Measurements from ENCODE around the gene MTCH2.

The MTCH2 gene

DNA sequence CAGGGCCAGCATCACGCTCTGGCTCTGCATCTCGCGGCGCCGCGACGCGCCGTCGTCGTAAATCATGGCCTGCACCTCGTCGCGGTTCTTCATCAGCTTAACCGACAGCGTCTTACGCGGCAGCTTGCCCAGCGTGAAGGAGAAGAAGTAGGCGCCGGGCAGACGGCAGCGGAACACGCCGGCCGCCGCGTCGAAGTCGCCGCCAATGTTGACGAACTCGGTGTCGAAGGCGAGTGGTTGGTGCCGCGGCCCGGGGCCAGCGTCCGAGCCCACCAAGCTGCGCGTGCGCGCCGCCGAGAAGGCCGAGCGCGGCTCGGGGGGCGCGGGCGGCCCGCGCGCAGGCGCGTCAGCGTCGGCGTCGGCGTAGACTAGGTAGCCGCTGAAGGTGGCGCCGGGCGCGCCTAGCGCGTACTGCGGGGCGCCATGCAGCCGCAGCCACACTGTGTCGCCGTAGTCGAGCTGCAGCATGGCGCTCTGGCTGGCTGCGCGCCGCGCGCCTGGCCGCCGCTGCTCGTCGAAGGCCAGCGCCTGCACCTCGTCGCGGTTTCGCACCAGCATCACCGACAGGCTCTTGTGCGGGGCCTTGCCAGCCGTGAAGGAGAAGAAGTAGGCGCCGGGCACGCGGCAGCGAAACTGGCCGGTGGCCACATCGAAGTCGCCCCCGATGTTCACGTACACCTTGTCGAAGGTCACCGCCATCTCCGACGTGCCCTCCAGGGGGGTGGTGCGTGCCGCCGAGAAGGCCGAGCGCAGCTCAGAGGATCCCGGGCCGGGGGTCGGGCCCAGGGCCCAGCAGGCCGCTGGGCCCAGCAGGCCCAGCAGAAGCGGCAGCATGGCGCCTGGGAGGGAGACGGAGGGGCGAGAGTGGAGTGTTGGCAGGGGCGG, 52.1 kb downstream of the MTCH2 start:
- DNase-seq (ENCODE audit: low read depth in 2 of 2): no peak

DNA sequence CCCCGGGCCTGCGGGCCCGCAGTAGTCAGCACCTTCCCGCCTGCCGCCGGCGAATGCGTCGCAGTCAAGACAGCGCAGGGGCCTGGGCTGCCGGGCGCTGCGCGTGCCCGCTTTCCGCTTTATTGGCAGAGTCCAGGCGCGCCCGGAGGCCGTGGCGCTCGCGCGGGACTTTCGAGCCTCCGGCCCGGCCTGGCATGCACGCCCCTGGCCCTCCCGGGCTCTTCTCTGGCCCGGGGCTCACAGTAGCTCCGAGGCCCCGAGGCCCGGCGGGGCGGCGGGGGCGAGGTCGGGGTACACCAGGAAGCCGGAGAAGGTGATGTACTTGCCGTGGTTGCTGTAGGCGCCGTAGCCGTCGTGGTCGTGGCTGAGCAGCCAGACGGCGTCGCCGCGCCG, 52.8 kb downstream of the MTCH2 start:
- DNase-seq (ENCODE audit: low read depth in 2 of 2): no peak

DNA sequence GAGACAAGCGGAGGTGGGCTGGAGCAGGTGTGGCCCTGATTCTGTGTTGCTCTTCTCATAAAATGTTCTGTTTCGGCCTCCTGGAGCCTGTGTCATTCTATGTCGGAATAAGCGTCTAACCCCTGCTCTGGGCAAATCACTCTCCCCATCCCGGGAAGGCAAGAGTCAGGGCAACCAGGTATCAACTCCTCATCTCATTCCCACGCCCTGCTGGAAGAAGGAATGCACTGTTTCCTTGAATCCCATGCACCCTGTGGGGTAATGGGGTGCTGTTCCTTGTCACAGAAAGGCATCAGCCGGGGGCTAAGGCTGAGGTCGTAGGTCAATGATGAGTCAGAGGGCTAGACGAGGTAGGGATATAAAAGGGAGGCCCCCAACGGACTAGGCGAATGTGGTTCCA, 53.2 kb downstream of the MTCH2 start:
- no peak for DNase-seq (ENCODE audit: low read depth in 2 of 2)

DNA sequence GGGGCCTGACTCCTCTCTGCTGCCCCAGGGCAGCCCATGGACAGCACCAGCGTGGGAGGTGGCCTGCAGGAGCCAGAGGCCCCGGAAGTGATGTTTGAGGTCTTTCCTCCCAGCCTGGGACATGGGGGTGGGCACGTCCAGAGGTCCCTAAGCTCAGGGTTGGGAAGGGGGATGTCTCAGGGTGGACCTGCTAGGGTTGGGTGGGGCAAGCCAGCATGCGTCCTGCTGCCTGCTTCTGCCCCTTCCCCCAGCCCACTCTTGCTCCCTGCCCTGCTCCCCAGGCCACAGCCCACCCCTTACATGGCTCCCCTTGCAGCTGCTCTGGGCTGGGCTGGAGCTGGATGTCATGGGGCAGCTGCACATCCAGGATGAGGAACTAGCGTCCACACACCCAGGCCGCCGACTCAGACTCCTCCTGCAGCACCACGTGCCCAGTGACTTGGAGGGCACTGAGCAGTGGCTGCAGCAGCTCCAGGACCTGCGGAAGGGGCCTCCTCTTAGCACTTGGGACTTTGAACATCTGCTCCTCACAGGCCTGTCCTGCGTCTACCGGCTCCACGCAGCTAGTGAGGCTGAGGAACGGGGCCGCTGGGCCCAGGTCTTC, 54.5 kb downstream of the MTCH2 start:
- no peak for DNase-seq (ENCODE audit: low read depth in 2 of 2)

DNA sequence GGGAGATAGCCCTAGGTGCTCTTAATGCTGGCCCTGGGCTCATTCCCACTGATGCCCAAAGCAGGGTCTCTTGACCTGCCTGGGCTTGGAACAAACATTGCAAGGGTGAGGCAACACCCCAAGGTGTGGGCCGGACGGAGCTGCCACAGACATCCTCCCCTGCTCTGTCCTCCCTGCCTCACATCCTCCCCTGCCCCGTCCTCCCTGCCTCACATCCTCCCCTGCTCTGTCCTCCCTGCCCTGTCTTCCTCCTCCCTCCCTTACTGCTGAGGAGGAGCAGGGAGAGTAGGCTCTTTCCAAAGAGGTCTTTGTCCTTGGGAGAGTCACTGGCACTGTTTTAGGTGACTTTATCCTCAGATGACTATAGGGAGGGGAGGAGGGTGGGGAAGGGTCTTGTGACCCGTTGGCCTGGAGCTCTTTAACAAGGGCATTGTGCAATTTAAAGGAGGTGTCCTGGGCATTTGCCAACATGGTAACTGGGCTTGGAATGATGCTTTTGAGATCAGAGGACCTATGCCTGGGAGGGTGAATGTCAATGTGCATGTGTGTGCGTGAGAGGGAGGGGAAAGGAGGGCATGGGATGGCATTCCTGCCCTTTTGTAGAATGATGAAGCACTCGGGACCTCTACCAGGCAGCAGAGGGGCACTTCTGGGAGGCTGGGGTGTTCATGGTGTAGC, 55.2 kb downstream of the MTCH2 start:
- no peak for DNase-seq (ENCODE audit: low read depth in 2 of 2)

DNA sequence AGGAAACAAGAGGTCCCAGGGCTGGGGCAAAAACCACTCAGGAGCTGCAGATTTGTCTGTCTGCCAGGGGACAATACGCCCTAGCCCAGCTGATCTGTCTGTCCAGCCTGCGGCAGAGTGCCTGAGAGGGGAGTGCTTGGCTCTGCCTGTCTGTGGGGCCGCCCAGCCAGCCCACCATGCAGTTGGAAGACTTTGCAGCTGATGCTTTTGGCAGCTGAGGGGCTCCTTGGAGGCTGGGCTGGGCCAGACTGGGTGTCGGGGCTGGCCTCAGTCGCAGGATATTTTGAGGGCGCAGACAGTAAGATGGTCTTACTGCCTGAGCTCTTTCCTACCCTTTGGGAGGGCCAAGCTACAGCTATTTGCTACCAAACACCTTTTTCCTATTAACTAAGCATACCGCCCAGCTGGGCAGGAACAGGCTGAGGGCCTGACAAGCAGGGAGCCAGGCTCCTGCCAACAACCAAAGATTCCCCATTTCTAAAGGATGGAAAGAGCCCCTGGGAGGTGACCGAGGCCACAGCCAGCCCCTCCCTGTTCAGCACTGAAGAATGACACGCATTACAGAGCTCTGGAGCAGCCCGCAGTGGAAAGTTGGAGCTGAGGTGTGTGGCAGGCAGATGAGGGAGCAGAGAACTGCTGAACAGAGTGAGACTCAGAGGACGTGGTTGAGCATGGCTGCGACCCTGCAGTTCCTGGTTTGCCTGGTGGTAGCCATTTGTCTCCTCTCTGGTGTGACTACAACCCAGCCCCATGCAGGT, 56.1 kb downstream of the MTCH2 start, which contains the start of gene FAM180B:
FAM180B (plus strand) TSS at position 581 of the 758 bp plus-strand sequence; CDS start at position 672, 91 bp downstream.
- no peak for DNase-seq (ENCODE audit: low read depth in 2 of 2)

DNA sequence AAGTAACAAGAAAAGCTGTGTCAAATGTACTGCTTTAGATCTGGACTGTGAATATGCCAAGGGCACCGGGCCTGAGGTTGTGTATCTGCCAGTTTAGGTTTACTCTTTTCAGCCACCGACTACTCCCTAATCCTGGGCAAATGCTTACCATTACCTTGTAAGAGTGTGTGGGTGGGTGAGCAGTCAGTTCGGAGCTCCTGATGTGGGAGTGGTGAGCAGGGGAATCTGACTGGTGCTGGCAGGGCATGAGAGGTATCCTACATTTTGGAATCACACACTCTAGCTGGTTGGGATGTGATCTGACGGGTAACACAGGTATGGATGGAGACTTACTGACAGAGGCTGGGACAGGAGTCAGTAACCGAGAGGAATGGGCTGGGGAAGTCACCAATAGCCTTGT, 58.5 kb downstream of the MTCH2 start:
- DNase-seq (ENCODE audit: low read depth in 2 of 2): no peak

DNA sequence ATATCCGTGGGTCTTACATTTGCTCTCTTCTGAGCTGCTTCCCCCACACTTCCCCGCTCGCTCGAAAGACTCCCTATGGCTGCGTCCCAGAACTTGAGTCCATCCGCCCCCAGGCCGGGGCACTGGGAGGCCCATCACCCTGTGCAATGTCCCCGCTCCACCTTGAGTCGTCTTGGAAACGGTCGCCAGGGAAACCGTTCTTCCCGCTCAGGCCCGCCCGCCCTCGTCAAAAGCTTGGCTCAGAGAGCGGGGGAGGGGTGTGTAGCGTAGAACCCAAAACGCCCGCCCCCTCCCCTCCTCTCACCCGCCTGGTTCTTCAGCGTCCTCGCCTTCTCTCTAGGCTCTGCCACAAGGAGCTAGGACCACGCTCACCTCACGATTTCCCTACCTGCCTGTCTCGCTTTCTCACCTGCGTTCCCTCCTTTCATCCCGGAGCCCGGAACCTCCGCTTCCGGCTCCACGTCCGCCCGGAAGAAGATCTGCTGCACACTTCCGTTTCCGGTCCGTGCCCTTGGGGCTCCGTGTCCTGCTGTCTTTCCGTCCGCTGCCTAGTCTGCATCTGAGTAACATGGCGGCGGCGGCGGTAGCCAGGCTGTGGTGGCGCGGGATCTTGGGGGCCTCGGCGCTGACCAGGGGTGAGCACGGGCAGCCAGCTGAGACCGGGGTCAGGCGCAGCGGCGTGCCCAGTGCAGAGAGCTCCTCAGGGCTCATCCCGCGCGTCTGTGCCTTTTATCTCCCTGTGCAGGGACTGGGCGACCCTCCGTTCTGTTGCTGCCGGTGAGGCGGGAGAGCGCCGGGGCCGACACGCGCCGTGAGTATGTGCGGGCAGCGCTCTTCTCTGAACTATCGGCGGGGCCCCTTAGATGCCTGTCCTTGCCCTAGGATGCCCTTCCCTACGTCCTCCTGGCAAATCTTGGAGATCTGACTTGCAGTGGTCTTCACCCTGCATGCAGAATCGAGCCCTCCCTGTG, 63.5 kb downstream of the MTCH2 start, which contains the start of the genes KBTBD4 and NDUFS3:
KBTBD4 (minus strand) TSS at position 447 of the 971 bp plus-strand sequence; CDS start at position 428, 19 bp downstream.
NDUFS3 (plus strand) TSS at position 551 of the 971 bp plus-strand sequence; CDS start at position 569, 18 bp downstream.
- DNase-seq (ENCODE audit: low read depth in 2 of 2): peak; percentile 81 to 85

DNA sequence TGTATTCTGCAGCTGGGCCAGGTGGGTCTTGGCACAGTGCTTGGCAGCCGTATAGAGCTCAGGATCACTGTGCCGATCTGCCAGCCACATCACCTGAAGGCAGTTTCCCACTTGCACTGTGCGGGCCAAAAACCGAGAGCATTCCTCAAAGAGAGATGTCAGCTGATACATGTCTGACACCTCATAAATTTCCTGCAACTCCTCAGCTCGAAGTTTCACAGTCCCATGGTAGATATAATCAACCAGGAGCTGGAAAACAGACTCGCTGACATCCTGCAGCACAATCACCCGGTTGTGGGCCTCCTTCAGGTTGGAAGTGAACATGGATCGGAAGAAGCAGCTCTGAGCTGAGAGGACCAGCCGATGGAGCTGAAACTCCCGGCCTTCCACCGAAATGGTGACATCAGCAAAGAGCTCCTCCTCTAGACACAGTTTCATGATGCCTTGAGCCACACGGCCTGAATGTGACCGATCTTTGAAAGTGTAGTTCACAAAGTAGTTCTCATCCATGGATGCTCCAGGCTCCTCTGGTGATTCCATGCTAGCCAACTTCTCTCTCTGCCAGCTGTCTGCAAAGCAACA, 64.8 kb downstream of the MTCH2 start:
- no peak for DNase-seq (ENCODE audit: low read depth in 2 of 2)

DNA sequence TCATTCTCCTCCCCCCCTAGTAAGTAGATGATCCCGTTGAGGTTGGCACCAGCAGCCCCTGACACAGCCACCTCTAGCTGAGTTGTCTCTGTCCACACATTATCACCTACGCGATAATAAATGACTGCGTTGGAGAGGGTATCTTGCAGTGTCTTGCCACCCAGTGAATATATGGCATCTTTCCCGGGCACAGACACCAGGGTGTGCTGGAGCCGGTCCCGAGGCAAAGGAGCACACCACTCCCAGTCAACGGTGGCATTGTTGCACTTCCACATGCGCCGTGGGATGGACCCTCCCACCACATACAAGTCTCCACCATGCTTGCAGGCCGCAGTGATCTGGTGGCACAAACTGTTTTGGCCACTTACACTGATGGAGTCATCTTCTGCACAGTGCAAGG, 69.0 kb downstream of the MTCH2 start:
- DNase-seq (ENCODE audit: low read depth in 2 of 2): no peak

DNA sequence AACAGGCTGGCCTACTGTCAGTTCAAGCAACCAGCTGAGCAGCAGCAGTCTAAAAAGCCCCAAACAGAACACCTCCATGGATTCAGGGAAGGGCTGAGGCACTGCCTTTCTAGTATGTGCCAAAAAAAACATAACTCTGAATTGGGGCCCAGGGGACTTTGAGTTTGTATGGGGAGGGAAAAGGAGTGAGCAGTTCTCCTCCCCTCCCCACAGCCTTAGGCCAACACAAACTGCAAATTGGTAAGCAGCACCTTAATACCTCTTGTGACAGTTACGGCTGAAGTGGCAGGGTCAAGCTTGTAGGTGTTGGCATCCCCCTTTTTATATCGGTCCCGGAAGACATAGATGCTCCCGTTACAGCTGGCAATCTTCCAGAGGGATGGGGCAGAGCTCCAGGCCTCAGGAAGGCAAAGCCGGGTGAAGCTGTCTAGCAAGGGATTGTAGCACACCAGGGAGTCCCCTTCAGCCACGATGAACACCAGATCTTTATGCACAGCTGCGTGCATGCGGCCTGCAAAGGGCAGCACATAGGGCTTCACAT, 69.6 kb downstream of the MTCH2 start:
- DNase-seq (ENCODE audit: low read depth in 2 of 2): no peak

DNA sequence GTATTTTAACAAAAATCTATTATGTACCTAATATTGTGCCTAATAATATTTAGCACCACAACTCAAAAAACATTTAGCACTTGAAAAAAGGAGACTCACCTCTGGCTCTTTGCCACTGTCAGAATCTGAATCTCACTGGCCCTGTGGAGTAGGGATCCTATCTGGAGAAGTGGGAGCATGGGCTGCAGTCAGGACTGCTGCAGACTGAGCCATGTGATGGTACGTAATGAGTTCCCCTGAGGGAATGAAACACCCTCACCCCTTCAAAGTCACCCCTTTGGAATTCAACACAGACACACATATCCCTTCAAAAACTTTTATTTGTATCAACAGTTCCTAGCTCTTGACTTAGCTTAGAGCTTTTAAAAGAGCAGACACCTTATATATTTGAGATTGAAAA, 70.5 kb downstream of the MTCH2 start:
- DNase-seq (ENCODE audit: low read depth in 2 of 2): no peak

DNA sequence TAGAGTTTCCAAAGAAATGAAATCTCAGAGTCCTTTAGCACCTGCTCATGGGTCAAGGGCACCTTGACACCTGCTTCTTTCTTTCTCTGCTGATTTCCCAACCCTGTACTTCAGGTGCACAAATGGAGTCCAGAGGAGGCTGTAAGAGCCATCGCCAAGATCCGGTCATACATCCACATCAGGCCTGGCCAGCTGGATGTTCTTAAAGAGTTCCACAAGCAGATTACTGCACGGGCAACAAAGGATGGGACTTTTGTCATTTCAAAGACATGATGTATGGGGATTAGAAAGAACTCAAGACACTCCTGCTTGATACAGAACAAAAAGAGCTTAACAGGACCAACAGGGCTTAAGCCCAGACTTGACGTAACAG, 71.0 kb downstream of the MTCH2 start:
- DNase-seq (ENCODE audit: low read depth in 2 of 2): no peak

DNA sequence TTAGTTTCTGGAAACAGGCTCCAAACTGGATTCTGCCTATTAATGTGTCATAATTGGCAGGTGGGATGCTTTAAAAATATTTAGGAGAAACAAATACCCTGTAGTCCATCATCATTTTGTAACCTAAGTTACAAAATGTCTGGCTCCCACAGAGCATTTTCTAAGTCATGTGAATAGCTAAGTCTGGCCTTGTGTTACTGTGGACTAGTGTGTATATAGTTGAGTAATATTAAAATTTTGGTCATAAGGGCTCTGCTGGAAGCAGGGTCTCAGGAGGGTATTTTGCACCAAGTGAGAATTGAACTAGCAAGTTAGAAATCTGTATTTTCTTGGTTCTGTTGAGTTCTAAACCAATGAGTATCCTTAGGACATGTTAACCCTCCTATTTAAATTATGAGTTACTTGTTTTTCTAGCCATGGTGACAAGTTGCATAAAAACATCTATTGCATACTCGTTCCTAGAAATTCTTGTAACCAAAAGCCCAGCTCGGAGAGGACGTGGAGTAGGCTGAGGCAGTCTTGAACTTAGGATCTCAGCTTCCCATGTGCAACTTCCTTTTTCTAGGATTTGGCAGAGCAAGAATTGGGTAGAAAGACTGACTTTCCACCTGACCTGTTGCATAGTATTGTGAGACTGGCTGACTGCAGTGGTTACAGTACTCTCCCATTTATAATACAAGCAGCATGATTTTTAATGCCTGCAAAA, 71.6 kb downstream of the MTCH2 start:
- no peak for DNase-seq (ENCODE audit: low read depth in 2 of 2)

DNA sequence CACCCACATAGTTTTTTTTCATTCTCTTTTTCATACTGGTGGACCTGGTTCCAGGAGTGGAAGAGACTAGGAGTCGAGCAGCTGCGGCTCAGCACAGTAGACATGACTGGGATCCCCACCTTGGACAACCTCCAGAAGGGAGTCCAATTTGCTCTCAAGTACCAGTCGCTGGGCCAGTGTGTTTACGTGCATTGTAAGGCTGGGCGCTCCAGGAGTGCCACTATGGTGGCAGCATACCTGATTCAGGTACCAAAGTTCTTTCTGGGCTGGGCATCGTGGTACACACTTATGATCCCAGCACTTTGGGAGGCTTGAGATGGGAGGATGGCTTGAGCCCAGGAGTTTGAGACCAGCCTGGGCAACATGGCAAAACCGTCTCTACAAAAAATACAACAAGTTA, 72.7 kb downstream of the MTCH2 start:
- no peak for DNase-seq (ENCODE audit: low read depth in 2 of 2)

All from stimulated activated CD4-positive, alpha-beta T cell treated with anti-CD3 and anti-CD28 coated beads, Interleukin-1b, Interleukin-23, amount 100 ng/mL, for 4 hours (primary cell).